Pancreas (tissue), 10 donors: ENCODE results near the gene C1QL1. TPM values are rescaled to one million over a fixed set of nuclear protein-coding genes. Genes with fewer than 3 reads are reported as not detected.

Source experiments
- ATAC-seq, 4 donors: fragments of 200-7000 bp; cut with Tn5 transposase; one replicate each; pipeline versions ENCODE4 v1.8.0 to v1.9.1; 2020; ENCODE audit warnings: mild to moderate bottlenecking in 4 of 4, moderate library complexity in 4 of 4
- DNase-seq, 6 donors: peaks; one replicate each; pipeline ENCODE4 v3.0.0-alpha.2; 2020
- FAIRE-seq: peaks from 2 replicates; lab custom pipeline; 2012; peaks lifted over from hg19 to GRCh38; lab: Jason Lieb, UNC
- H3K27ac ChIP-seq, 4 donors: fragments of 200-600 bp; sonication (generic); 1 replicate in 3 of 4; 2 replicates in 1 of 4; pipeline versions ENCODE4 v1.5.0 to v1.8.0; 2020
- H3K27me3 ChIP-seq, 4 donors: fragments of 200-600 bp; one replicate each; pipeline ENCODE4 v1.8.0; 2021
- H3K36me3 ChIP-seq, 3 donors: fragments of 200-600 bp; sonication (generic) in 1 of 3; one replicate each; pipeline versions ENCODE4 v1.5.0 to v1.8.0; 2020 to 2021
- H3K4me1 ChIP-seq, 3 donors: fragments of 200-600 bp; one replicate each; pipeline ENCODE4 v1.8.0; 2021
- H3K4me3 ChIP-seq, 4 donors: fragments of 200-600 bp; sonication (generic) in 2 of 4; one replicate each; pipeline versions ENCODE4 v1.5.0 to v1.8.0; 2020 to 2021
- H3K9me3 ChIP-seq, 4 donors: fragments of 200-600 bp; one replicate each; pipeline ENCODE4 v1.8.0; 2021
- CTCF ChIP-seq, 4 donors: fragments of 200-600 bp; sonication (generic) in 3 of 4; IDR thresholded peaks; one replicate each; pipeline versions ENCODE4 v1.5.0 to v1.8.0; 2021; ENCODE audit warnings: antibody characterized with exemption in 4 of 4
- WGBS, 2 donors: extraction: QIAGEN DNeasy Blood & Tissue Kit; methylation state at CpG; one replicate each; pipeline ENCODE4 v1.1.7; 2013; 5-methylcytosine and 5-hydroxymethylcytosine counted together
- intact Hi-C, 3 donors: fragments of 100-400 bp; cut with DNase I; formaldehyde crosslinking; loops; one replicate each; pipeline versions ENCODE4 v1.11.1 to v1.14.2; 2022
- polyA plus RNA-seq, 2 donors: library from polyadenylated mRNA; stranded (reverse); fragments of 200-250 nt; gene quantifications; one replicate each; pipeline ENCODE4 v1.2.3, GENCODE V29; 2013
- total RNA-seq, 6 donors: library from RNA; stranded (reverse); fragmentation: NEBNext Ultra II Directional in 4 of 6; extraction: Animal tissue kit (Norgen Biotek cat#: 25700) in 4 of 6; gene quantifications; one replicate each; pipeline versions ENCODE4 v1.2.1 to v1.2.4, GENCODE V29; 2021 to 2023
- donor health status: healthy with polysubstance abuse.
- donor health status: DM: no; HTN: no; CAD: no; lungs with moderate emphysema.
- donor health status: DM: no; HTN: no; CAD: no.
- donor health status: control.
- donor health status: control.
- donor health status: Bipolar disorder and iron deficiency.
- donor health status: DM: yes; HTN: yes; CAD: no.
- donor health status: DM: no; HTN: no; CAD: no.
- donor health status: DM: no; HTN: no; CAD: no.
- donor health status: DM: yes; HTN: yes; CAD: no.

The C1QL1 gene
- total and polyA plus RNA-seq, 8 donors: 0.92 to 29.3 (median 3.5) TPM

GRCh38 chr17:44966348-44967025 is 1.6 kb downstream of the C1QL1 start:
- DNase-seq (no peak), ATAC-seq (no peak), FAIRE-seq (no peak)
- intact Hi-C loops: no loop called here
- no peak overlapping the region for H3K4me3 ChIP-seq
- no peaks in the 10 kb centered on the region for H3K36me3 ChIP-seq
- H3K9me3 ChIP-seq: no peaks in the 10 kb centered on the region
- WGBS, 2 donors: 15 to 18% methylated on average over 17 to 21 of the region's 21 CpGs
- peaks cover 0 to 19% (median 1%) of the 10 kb centered on the region in 4 donors for H3K27me3 ChIP-seq
- peaks cover 0 to 3% (median 2%) of the 10 kb centered on the region in 3 donors for H3K4me1 ChIP-seq
- no peak overlapping the region for H3K27ac ChIP-seq
- TF ChIP-seq CTCF (IDR thresholded peaks at IDR 0.05): no peak

GRCh38 chr17:44965481-44966234 is 2.4 kb downstream of the C1QL1 start:
- Histone ChIP-seq H3K27me3 (peaks cover 0 to 19% (median 1%) of the 10 kb centered on the region in 4 donors), H3K4me1 (peaks cover 0 to 3% (median 2%) of the 10 kb centered on the region in 3 donors), H3K9me3 (no peaks in the 10 kb centered on the region), H3K36me3 (no peaks in the 10 kb centered on the region), H3K4me3 (no peak overlapping the region), H3K27ac (no peak overlapping the region)
- FAIRE-seq: no peak
- no peak for TF ChIP-seq CTCF (IDR thresholded peaks at IDR 0.05)
- ATAC-seq: no peak
- intact Hi-C loops: no loop called here
- 53 to 59% methylated on average over 5 of the region's 5 CpGs for WGBS, 2 donors
- no peak for DNase-seq

GRCh38 chr17:44961921-44962350 is 6.2 kb downstream of the C1QL1 start:
- DNase-seq: no peak
- H3K4me1 ChIP-seq: no peaks in the 10 kb centered on the region
- no peak overlapping the region for H3K4me3 ChIP-seq
- peaks cover 0 to 18% (median 1%) of the 10 kb centered on the region in 4 donors for H3K27me3 ChIP-seq
- H3K9me3 ChIP-seq: no peaks in the 10 kb centered on the region
- no peak for TF ChIP-seq CTCF (IDR thresholded peaks at IDR 0.05)
- intact Hi-C loops: no loop called here
- no peaks in the 10 kb centered on the region for H3K36me3 ChIP-seq
- FAIRE-seq: no peak
- H3K27ac ChIP-seq: no peak overlapping the region
- no peak for ATAC-seq
- 71 to 82% methylated on average over 7 of the region's 7 CpGs for WGBS, 2 donors

- DNase-seq: peak in 1 of 6 donors; percentile 46
- Histone ChIP-seq H3K27me3 (peaks cover 0 to 5% (median under 1%) of the 10 kb centered on the region in 4 donors), H3K4me1 (no peaks in the 10 kb centered on the region), H3K4me3 (no peak overlapping the region), H3K9me3 (no peaks in the 10 kb centered on the region), H3K36me3 (no peaks in the 10 kb centered on the region), H3K27ac (no peak overlapping the region)
- no peak for TF ChIP-seq CTCF (IDR thresholded peaks at IDR 0.05)
- ATAC-seq: no peak
- no peak for FAIRE-seq
- WGBS, 2 donors: 39 to 42% methylated on average over 2 of the region's 2 CpGs
- intact Hi-C loops: no loop called here
Observed at GRCh38 chr17:44960691-44961090, 7.4 kb downstream of the C1QL1 start.
